Vagina (tissue), 2 donors: Measurements from ENCODE around the gene SPATA25. TPM values are rescaled to one million over a fixed set of nuclear protein-coding genes. Genes with fewer than 3 reads are reported as not detected.

Experiments
- DNase-seq, 2 donors: peaks; one replicate each; pipeline ENCODE4 v3.0.0-alpha.2; 2017; ENCODE audit errors: extremely low spot score in 2 of 2
- H3K27ac ChIP-seq: fragments of 200-600 bp; sonication (generic); one replicate; pipeline ENCODE4 v1.5.1; 2019
- H3K27me3 ChIP-seq: fragments of 200-600 bp; sonication (generic); one replicate; pipeline ENCODE4 v1.5.1; 2019
- H3K36me3 ChIP-seq, 2 donors: fragments of 200-600 bp; sonication (generic); one replicate each; pipeline ENCODE4 v1.5.1; 2017 to 2019
- H3K4me1 ChIP-seq: fragments of 200-600 bp; sonication (generic); one replicate; pipeline ENCODE4 v1.5.1; 2019
- H3K4me3 ChIP-seq, 2 donors: fragments of 200-600 bp; sonication (generic); 1 replicate in 1 of 2; 2 replicates in 1 of 2; pipeline ENCODE4 v1.5.1; 2016 to 2019
- H3K9me3 ChIP-seq: fragments of 200-600 bp; sonication (generic); one replicate; pipeline ENCODE4 v1.5.1; 2019
- CTCF ChIP-seq, 3 experiments: fragments of 450-650 bp in 2 of 3; fragments of 200-600 bp in 1 of 3; sonication (generic) in 1 of 3; IDR thresholded peaks; one replicate each; pipeline ENCODE4 v1.5.1; 2017 to 2019; ENCODE audit warnings: antibody characterized with exemption in 3 of 3, mild to moderate bottlenecking in 2 of 3, moderate library complexity in 2 of 3
- POLR2A ChIP-seq, 2 donors: fragments of 450-650 bp; IDR thresholded peaks; one replicate each; pipeline ENCODE4 v1.6.1; 2017; ENCODE audit warnings: antibody characterized with exemption in 2 of 2, mild to moderate bottlenecking in 2 of 2, moderate library complexity in 2 of 2
- POLR2AphosphoS5 ChIP-seq, 2 donors: sonication (generic); formaldehyde crosslinking; IDR thresholded peaks; one replicate each; pipeline ENCODE4 v1.9.0; 2017; ENCODE audit warnings: antibody characterized with exemption in 2 of 2, mild to moderate bottlenecking in 2 of 2, low read depth in 1 of 2; ENCODE audit not compliant: insufficient read depth in 1 of 2
- intact Hi-C: fragments of 100-400 bp; cut with DNase I; formaldehyde crosslinking; loops from one replicate; pipeline ENCODE4 v1.15.1; 2023
- total RNA-seq: library from RNA; depleted of rRNA; stranded (reverse); fragments of >200 nt; gene quantifications from one replicate; pipeline ENCODE4 v1.2.3, GENCODE V29; 2016

SPATA25 gene
- total RNA-seq, 1 donor from 2014 or later: 7.1 TPM

- H3K27me3 ChIP-seq: no peaks in the 10 kb centered on the region
- no peaks in the 10 kb centered on the region for H3K9me3 ChIP-seq
- no peak for DNase-seq
- TF ChIP-seq POLR2AphosphoS5 (IDR thresholded peaks at IDR 0.05; ENCODE audit: insufficient read depth in 1 of 2, low read depth in 1 of 2) (no peak), POLR2A (IDR thresholded peaks at IDR 0.05) (no peak), CTCF (IDR thresholded peaks at IDR 0.05) (no peak)
- peaks cover 33% of the 10 kb centered on the region for H3K4me1 ChIP-seq
- intact Hi-C loops: no loop called here
- peaks cover 0 to under 1% of the 10 kb centered on the region in 2 donors for H3K36me3 ChIP-seq
- H3K4me3 ChIP-seq: no peak overlapping the region
- H3K27ac ChIP-seq: no peak overlapping the region
Measured at GRCh38 chr20:45908084-45908483, 20.7 kb upstream of the SPATA25 start.

GRCh38 chr20:45907219-45907948, 20.0 kb upstream of the SPATA25 start:
- Histone ChIP-seq H3K27me3 (no peaks in the 10 kb centered on the region), H3K4me3 (no peak overlapping the region), H3K9me3 (no peaks in the 10 kb centered on the region), H3K36me3 (peaks cover 0 to 8% of the 10 kb centered on the region in 2 donors), H3K27ac (no peak overlapping the region), H3K4me1 (peaks cover 26% of the 10 kb centered on the region)
- TF ChIP-seq CTCF (IDR thresholded peaks at IDR 0.05) (no peak), POLR2A (IDR thresholded peaks at IDR 0.05) (no peak)
- intact Hi-C loops: no loop called here
- no peak for DNase-seq

GRCh38 chr20:45905505-45906079, 18.2 kb upstream of the SPATA25 start:
- Histone ChIP-seq H3K27ac (no peak overlapping the region), H3K4me1 (peaks cover 12% of the 10 kb centered on the region), H3K27me3 (no peaks in the 10 kb centered on the region), H3K9me3 (no peaks in the 10 kb centered on the region), H3K4me3 (no peak overlapping the region), H3K36me3 (peaks cover 0 to 12% of the 10 kb centered on the region in 2 donors)
- DNase-seq: no peak
- intact Hi-C loops: no loop called here
- no peak for TF ChIP-seq POLR2A (IDR thresholded peaks at IDR 0.05)
- no peak for TF ChIP-seq POLR2AphosphoS5 (IDR thresholded peaks at IDR 0.05; ENCODE audit: insufficient read depth in 1 of 2, low read depth in 1 of 2)
- no peak for TF ChIP-seq CTCF (IDR thresholded peaks at IDR 0.05)

- no peak overlapping the region for H3K4me3 ChIP-seq
- no peak overlapping the region for H3K27ac ChIP-seq
- intact Hi-C loops: no loop called here
- DNase-seq: no peak
- peaks cover 0 to 12% of the 10 kb centered on the region in 2 donors for H3K36me3 ChIP-seq
- no peak for TF ChIP-seq POLR2A (IDR thresholded peaks at IDR 0.05)
- TF ChIP-seq CTCF (IDR thresholded peaks at IDR 0.05): no peak
- TF ChIP-seq POLR2AphosphoS5 (IDR thresholded peaks at IDR 0.05; ENCODE audit: insufficient read depth in 1 of 2, low read depth in 1 of 2): no peak
- H3K9me3 ChIP-seq: no peaks in the 10 kb centered on the region
- H3K27me3 ChIP-seq: no peaks in the 10 kb centered on the region
- peaks cover 5% of the 10 kb centered on the region for H3K4me1 ChIP-seq
Measured at GRCh38 chr20:45904583-45905504, 17.4 kb upstream of the SPATA25 start.
